Endometrial microvascular endothelial cells (primary cell): Measurements from ENCODE around the gene RPS19. TPM values are rescaled to one million over a fixed set of nuclear protein-coding genes. Genes with fewer than 3 reads are reported as not detected.

Experiments
- in situ Hi-C: cut with HindIII; loops from 2 replicates; pipeline ENCODE4 v1.10.0; 2017; ENCODE audit warnings: low sequenced_read_pairs, low pct_unique_long_range_greater_than_20kb; ENCODE audit errors: inconsistent ontology term
- total RNA-seq: library from RNA; depleted of rRNA; stranded (reverse); fragments of >200 nt; gene quantifications from one replicate; pipeline ENCODE4 v1.2.3, GENCODE V29; 2015; ENCODE audit errors: inconsistent ontology term

The RPS19 gene
- 1,714 TPM for total RNA-seq

GRCh38 chr19:41859618-41860418, at the start of gene RPS19:
Gene RPS19, plus strand, starts transcription at chr19:41860255. Its CDS starts 520 bp downstream, at chr19:41860775.
- in situ Hi-C loops: no loop called here

- in situ Hi-C loops: no loop called here
Measured at GRCh38 chr19:41810301-41810700, 49.8 kb upstream of the RPS19 start.

GRCh38 chr19:41811036-41811435, 49.0 kb upstream of the RPS19 start:
- in situ Hi-C loops: no loop called here

GRCh38 chr19:41811981-41812380, 48.1 kb upstream of the RPS19 start:
- in situ Hi-C loops: no loop called here

- in situ Hi-C loops: no loop called here
Measured at GRCh38 chr19:41813911-41814310, 46.1 kb upstream of the RPS19 start.

DNA sequence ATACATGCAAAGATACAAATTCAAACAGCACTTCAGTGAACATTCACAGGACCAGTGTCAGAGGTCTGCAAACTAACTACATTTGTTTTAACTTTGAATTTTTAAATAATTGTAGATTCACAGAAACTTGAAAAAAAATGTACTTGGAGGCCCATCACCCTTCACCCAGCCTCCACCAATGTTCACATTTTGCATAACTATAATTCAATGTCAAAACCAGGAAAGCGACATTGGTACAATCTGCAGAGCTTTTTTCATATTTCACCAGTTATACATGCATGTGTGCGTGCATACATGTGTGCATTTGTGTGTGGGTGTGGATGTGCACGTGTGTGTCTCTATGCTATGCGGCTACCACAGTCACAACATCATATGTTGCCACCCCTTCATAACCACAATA, 44.8 kb upstream of the RPS19 start:
- in situ Hi-C loops: no loop called here

DNA sequence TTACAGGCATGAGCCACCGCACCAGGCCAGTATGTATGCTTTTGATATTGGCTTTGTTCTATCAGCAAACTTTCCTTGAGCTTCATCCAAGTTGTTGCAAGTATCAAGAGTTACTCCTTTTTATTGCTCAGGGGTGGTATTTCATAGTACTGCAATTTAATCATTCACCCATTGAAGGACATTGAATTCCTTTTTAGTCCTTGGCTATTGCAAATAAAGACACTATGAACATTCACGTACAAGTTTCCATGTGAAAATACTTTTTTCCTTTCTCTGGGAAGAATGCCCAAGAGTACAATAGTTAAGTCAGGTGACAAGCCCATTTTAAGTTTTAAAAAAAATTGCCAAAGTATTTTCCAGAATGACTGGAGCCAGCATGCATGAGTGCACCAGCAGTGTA, 43.3 kb upstream of the RPS19 start:
- in situ Hi-C loops: no loop called here

GRCh38 chr19:41821003-41821735, 38.9 kb upstream of the RPS19 start:
- in situ Hi-C loops: no loop called here

- in situ Hi-C loops: no loop called here
Measured at GRCh38 chr19:41837981-41838708, 21.9 kb upstream of the RPS19 start.

- in situ Hi-C loops: no loop called here
Measured at GRCh38 chr19:41839211-41839610, 20.8 kb upstream of the RPS19 start.

DNA sequence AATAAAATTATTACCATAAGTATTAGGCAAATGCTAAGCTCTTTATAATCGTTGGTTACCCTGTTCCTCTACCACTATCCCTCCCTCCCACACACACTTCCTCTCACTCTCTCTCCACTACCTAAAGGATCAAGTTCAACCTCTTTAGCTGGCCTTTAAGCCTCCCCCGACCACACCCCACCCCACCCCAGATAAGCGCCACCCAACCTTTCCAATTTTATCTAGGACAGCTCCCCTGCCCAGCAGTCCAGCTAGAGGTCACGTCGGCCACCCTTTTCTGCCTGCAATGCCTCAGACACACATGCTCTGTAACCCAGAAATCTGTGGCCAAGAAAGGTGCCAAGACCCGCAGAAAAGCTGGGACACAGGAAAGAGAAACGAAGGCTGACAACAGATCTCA, 16.7 kb upstream of the RPS19 start:
- in situ Hi-C loops: no loop called here

DNA sequence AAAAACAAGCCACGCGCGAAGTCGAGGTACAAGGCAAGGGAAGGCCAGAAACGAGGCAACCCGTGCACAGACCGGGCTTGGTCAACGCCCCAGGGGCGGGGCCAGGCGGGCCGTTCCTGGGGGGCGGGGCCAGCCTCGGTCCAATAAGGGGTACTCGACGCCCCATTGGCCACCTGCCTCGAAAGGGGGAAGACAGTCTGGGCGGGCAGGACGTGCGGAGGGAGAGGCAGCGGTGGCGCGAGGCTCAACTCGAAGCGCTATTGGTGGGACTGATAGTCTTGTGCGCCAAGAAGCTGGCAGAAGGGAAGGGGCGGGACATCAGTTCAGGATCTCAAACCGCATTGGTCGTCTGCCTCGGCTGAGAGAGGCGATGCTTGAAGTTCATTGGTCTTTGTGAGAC, 15.5 kb upstream of the RPS19 start, which contains the start of gene LYPD4:
Gene LYPD4, minus strand, starts transcription at position 83 of the 400 bp plus-strand sequence. CDS start 5,398 bp downstream, outside the sequence.
- in situ Hi-C loops: no loop called here

DNA sequence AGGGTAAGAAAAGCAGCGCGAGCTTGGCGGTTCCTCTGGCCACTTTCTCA, 15.2 kb upstream of the RPS19 start, which contains the start of gene DMRTC2:
Gene DMRTC2, plus strand, starts transcription at position 42 of the 50 bp plus-strand sequence. CDS start 2,387 bp downstream, outside the sequence.
- in situ Hi-C loops: no loop called here

DNA sequence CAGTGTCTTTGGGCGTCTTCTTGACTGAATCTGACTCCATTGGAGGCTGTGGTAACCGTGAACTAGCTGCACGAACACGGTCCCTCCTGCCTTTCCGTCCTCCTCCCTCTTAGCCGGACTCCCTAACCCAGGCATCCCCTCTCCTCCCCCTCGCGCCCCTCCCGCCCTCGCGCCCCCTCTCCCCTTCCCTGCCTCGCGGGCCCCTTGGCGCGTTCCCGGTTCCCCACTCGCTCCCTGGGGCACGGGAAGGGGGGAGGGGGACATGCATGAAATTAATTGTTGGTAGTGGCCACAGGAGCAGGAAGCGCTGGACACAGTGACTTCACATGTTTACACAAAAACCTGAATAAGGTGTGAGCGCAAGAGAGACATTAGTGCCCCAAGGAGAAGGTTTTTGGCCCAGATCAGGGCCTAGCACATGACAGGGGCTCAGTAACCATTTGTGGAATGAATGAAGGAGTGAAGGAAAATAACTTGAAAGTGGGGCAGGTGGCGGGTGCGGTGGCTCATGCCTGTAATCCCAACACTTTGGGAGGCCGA, 14.9 kb upstream of the RPS19 start:
- in situ Hi-C loops: no loop called here

- in situ Hi-C loops: no loop called here
Measured at GRCh38 chr19:41847351-41848105, 12.5 kb upstream of the RPS19 start.

GRCh38 chr19:41848666-41849065, 11.4 kb upstream of the RPS19 start:
- in situ Hi-C loops: no loop called here

DNA sequence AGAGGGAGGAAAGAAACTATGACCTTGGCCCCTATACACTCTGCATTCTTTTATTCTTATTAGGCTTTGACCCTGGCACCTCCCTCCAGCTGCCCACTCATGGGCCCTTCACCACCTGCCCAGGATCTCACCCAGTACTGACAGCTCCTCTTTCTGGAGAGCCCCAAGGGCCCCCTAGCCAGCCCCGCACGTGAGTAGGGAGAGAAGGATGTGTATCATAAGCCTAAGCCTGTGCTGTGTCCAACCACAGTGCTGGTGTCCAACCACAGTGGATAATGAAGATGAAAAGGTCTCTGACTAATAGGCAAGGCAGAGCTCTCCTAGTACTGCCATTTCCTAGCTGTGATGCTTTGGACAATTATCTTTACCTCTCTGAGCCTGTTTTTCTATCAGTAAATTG, 11.0 kb upstream of the RPS19 start:
- in situ Hi-C loops: no loop called here

DNA sequence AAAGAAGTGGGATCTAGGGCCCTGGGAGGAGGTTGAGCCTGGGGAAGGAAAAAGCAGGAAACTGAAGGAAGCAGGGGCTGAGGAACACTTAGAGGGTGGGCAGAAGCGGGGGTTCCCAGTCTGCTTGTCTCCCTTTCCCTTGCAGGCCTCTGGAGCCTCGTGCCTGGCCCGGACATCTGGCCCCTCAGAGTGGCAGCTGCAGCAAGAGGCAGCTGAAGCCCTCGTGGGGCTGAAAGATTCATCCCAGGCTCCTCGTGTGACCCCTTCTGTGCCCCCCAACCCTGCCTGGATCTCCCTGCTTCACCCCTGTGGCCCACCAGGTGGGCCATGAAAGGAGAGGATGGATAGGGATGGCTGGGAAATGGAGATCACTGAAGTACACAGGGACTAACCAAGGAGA, 9.7 kb upstream of the RPS19 start:
- in situ Hi-C loops: no loop called here

DNA sequence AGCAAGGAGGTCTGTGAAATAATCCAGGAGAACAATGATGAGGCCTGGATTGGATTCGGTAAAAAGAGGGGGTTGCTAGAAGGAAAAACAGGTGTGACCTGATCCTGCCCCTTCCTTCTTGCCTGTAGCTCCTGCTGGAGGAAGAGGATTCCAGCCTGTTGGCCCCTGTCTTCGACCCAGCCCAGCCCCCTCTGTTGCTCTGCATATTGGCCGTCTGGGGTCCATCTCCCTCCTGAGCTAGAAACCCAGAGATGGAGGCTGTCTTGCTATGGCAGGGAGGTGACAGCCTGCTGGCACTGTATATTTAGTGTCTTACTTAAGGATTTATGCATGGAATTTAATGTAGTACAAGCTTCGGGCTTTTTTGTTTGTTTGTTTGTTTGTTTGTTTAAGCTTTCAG, 8.6 kb upstream of the RPS19 start:
- in situ Hi-C loops: no loop called here
